Measurements from ENCODE around the gene HAUS7.
A peak's percentile ranks its signal among the peaks of the same experiment; 100 is the strongest.

The HAUS7 gene

DNA sequence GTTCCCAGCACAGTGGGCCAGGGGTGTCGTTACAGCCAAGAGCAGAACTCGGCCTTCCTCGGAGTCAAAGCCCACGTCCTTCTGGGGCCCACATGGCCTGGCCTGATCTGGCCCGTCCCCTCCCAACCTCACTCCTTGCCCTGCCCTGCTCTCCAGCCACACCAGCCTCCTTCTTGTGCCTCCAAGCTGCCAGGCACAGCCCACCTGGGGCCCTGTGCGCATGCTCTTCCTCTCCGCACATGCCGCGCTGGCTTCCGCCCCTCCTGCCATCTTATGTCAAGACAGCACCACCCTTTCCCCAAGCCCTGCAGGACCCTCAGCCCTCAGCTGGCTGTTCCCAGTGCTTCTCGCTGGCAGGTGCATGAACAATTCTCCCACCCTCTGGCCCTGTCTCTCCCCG, 6.8 kb downstream of the HAUS7 start:
- Histone ChIP-seq H3K27me3 (no peaks in the 10 kb centered on the region), H3K9me3 (no peaks in the 10 kb centered on the region), H3K4me1 (no peaks in the 10 kb centered on the region), H3K36me3 (no peaks in the 10 kb centered on the region; the same call in 1 of the 2 replicates), H3K4me3 (ENCODE audit: low read depth, low read length) (no peak overlapping the region)
- no peak for DNase-seq
- TF ChIP-seq, protein P1, sequence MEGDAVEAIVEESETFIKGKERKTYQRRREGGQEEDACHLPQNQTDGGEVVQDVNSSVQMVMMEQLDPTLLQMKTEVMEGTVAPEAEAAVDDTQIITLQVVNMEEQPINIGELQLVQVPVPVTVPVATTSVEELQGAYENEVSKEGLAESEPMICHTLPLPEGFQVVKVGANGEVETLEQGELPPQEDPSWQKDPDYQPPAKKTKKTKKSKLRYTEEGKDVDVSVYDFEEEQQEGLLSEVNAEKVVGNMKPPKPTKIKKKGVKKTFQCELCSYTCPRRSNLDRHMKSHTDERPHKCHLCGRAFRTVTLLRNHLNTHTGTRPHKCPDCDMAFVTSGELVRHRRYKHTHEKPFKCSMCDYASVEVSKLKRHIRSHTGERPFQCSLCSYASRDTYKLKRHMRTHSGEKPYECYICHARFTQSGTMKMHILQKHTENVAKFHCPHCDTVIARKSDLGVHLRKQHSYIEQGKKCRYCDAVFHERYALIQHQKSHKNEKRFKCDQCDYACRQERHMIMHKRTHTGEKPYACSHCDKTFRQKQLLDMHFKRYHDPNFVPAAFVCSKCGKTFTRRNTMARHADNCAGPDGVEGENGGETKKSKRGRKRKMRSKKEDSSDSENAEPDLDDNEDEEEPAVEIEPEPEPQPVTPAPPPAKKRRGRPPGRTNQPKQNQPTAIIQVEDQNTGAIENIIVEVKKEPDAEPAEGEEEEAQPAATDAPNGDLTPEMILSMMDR (IDR thresholded peaks at IDR 0.05; ENCODE audit: low read depth, low read length): no peak

DNA sequence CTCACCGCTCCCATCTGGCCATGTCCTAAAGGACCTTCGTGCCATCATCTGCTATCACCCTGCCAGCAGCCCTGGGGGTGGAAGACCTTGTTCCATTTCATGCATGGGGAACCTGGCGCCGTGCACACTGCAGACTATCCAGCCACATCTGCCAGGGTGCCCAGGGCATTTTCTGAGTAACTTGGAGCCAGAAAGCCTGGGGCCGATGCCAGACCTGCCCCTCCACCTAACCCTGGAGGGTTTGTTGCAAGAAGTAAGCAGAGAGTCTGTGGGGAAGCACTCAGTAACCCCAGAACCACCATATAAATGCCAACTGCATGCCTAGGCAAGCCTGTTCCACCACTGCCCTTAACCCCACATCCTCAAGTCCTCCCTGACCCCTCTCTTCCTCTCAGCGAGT, 7.3 kb downstream of the HAUS7 start:
- DNase-seq: no peak
- TF ChIP-seq, protein P1 (IDR thresholded peaks at IDR 0.05; ENCODE audit: low read depth, low read length): no peak
- no peak overlapping the region for H3K4me3 ChIP-seq (ENCODE audit: low read depth, low read length)

DNA sequence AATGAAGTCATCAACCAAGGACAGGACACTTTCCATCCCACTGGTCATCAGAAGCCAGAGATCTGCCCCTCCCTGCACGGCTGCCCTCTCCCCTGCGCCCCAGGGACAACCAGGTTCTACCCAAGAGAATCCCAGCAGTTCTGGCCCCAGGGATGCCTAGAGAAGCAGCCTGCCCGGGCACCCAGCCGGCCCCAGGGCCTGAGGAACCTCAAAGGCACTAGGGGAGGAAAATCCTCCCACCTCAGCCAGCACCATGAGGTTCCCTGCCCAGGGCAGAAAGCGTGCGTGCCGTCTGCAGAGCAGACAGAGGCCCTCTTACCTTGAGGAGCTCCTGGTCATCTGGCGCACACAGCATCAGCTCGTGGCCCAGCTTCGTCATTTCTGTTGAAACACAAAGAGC, 8.1 kb downstream of the HAUS7 start:
- no peak for DNase-seq
- TF ChIP-seq, protein P1 (IDR thresholded peaks at IDR 0.05; ENCODE audit: low read depth, low read length): no peak
- Histone ChIP-seq H3K9me3 (no peaks in the 10 kb centered on the region), H3K4me3 (ENCODE audit: low read depth, low read length) (no peak overlapping the region), H3K36me3 (no peaks in the 10 kb centered on the region; the same call in 1 of the 2 replicates), H3K4me1 (no peaks in the 10 kb centered on the region), H3K27me3 (no peaks in the 10 kb centered on the region)

More for the DNA sequence above, 7.3 kb downstream of the HAUS7 start:
- H3K27me3 ChIP-seq: no peaks in the 10 kb centered on the region
- no peaks in the 10 kb centered on the region for H3K4me1 ChIP-seq
- no peaks in the 10 kb centered on the region for H3K9me3 ChIP-seq
- H3K36me3 ChIP-seq: no peaks in the 10 kb centered on the region; the same call in 1 of the 2 replicates

DNA sequence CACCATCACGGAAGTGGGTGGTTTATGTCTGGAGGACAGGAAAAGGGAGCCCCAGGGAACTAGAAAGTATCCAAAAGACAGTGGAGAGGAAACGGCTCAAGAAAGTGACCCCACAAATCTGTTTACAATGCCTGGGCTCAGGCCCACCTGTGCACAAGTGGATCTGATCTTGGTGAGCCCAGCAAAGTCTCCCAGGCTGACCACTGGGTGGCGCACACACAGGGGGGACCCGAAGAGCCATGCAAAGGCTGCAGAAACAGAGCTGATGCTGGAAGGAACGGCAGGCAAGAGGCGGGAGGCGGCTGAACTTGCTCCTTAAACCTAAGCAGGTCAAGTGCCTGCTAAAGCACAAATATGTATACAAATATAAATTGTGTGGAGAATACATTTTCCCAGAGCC, 9.6 kb downstream of the HAUS7 start:
- peak; percentile 69 for DNase-seq
- Histone ChIP-seq H3K36me3 (no peaks in the 10 kb centered on the region; the same call in 1 of the 2 replicates), H3K9me3 (no peaks in the 10 kb centered on the region), H3K4me3 (ENCODE audit: low read depth, low read length) (no peak overlapping the region), H3K27me3 (no peaks in the 10 kb centered on the region), H3K4me1 (no peaks in the 10 kb centered on the region)
- TF ChIP-seq, protein P1 (IDR thresholded peaks at IDR 0.05; ENCODE audit: low read depth, low read length): peak; percentile 77

DNA sequence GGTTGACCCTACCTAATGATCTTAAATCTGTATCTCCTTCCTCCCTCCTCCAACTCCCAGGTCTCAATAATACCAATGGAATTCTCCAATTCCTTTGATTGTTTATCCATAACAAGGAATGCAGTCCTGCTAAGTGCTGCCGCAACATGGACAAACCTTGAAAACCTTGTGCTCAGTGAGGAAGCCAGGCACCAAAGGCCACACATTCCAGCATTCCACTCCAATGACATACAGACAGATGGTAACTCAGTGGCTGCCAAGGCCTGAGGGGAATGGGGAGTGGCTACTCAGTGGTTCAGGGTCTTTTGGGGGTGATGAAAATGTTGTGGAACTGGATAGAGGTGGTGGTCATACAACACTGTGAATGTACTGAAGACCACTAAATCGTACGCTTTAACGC, 10.4 kb downstream of the HAUS7 start:
- H3K4me1 ChIP-seq: no peaks in the 10 kb centered on the region
- TF ChIP-seq, protein P1 (IDR thresholded peaks at IDR 0.05; ENCODE audit: low read depth, low read length): no peak
- no peaks in the 10 kb centered on the region for H3K27me3 ChIP-seq
- no peaks in the 10 kb centered on the region; the same call in 1 of the 2 replicates for H3K36me3 ChIP-seq
- H3K9me3 ChIP-seq: no peaks in the 10 kb centered on the region
- DNase-seq: no peak
- H3K4me3 ChIP-seq (ENCODE audit: low read depth, low read length): no peak overlapping the region

DNA sequence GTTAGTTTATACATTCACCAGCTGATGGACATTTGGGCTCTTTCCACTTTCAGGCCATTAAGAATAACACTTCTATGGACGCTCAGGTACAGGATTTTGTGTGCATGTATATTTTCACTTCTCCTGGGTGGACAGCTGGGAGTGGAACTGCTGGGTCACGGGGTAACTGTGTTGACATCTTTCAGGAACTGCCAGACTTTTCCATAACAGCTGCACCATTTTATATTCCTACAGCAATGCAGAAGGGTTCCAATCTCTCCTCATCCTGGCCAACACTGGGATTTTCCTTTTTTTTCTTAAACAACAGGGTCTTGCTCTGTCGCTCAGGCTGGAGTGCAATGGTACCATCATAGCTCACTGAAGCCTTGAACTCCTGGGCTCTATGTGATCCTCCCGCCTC, 11.9 kb downstream of the HAUS7 start:
- H3K9me3 ChIP-seq: no peaks in the 10 kb centered on the region
- no peaks in the 10 kb centered on the region for H3K27me3 ChIP-seq
- no peak overlapping the region for H3K4me3 ChIP-seq (ENCODE audit: low read depth, low read length)
- TF ChIP-seq, protein P1 (IDR thresholded peaks at IDR 0.05; ENCODE audit: low read depth, low read length): no peak
- DNase-seq: no peak
- no peaks in the 10 kb centered on the region for H3K4me1 ChIP-seq
- no peaks in the 10 kb centered on the region; the same call in 1 of the 2 replicates for H3K36me3 ChIP-seq
